DMS79 treated with DMSO at 0.1 percent for 48 hours (cell line): Measurements from ENCODE around the gene ZNF232.
"Not testable (repeated sequence)": the region's sequence is repeated elsewhere in the genome, so short reads cannot be mapped to it uniquely, and the experiment has no call there.

Source experiments
- DNase-seq: peaks from one replicate; lab custom pipeline; 2025; lab: John Stamatoyannopoulos, UW

ZNF232 gene

GRCh38 chr17:5097101-5097834 lies 14.4 kb downstream of the ZNF232 start:
- DNase-seq, result peak; percentile 82

GRCh38 chr17:5096731-5097100 lies 15.0 kb downstream of the ZNF232 start:
- no peak for DNase-seq

GRCh38 chr17:5092218-5093010 lies 19.3 kb downstream of the ZNF232 start:
- no peak for DNase-seq

DNA sequence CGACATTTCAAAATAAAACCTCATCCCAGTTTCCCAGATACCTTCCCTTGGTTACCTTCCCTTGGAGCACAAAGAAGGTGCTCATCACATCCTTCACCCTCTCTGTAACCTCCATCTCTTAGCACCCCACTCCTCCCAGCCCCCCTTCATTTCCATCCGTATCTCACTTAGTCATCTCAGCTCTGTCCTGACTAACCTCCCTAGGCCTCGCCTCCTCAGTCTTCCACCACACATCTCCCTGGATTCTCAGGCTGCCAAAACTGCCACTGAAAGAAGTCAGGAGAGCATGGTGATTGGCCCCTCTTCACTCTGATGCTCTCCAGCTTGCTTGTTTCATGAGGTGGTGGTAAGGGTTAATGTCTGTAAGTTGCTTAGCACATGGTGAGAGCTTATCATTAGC lies 31.1 kb downstream of the ZNF232 start:
- no peak for DNase-seq

DNA sequence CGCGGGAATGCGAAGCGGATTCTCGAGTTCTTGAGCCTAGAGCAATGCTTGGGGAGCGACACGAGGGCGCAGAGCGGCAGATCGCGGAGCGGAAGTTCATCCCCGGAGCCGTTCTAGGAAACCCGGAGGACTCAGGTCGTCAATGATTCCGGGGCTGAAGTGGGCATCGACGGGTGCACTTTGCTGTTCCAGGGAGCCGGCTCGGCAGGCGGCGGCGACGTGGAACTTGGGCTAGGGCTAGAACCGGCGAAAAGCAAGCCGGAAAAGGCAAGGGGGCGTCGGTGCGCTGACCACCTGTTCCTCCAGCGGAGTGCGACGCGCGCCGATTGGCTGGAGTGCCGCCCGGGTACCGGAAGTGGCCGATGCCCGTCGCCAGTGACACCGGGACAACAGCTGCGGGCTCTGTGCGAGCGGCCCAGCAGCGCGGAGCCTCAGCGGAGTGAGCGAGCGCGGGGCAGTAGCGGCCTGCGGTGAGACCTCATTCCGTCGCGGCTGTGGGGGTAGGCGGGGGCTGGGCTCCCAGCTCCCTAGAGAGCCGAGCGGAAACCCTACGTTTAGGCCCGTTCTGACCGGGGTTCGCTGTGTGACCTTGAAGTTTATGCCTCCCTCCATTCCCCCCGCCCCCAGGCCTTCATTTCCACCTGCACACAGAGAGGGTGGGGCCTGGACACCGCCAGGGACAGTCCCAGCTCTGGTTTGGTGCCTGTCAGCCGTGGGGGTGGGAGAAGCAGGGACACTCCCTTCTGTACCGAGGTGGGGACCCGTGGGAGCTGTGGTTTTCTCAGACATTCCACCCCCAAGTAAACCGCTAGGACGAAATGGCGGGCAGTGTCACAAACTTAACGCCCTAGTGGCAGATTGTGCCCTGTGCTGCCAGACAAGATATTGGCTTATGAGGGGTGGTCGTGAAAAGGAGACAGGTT lies 33.3 kb downstream of the ZNF232 start, which contains the start of gene ZFP3:
Gene ZFP3 (plus strand): TSS at position 362 of the 923 bp plus-strand sequence. CDS start 13,038 bp downstream, outside the sequence.
- peak; percentile 96 for DNase-seq

- DNase-seq, result no peak
Observed at GRCh38 chr17:5077781-5078105, 33.9 kb downstream of the ZNF232 start.

DNA sequence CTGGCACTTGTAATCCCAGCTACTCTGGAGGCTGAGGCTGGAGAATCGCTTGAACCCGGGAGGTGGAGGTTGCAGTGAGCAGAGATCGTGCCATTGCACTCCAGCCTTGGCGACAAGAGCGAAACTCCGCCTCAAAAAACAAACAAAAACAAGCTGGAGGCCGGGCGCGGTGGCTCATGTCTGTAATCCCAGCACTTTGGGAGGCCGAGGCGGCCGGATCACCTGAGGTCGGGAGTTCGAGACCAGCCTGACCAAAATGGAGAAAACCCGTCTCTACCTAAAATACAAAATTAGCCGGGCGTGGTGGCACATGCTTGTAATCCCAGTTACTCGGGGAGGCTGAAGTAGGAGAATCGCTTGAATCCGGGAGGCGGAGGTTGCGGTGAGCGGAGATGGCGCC lies 34.4 kb downstream of the ZNF232 start:
- DNase-seq, result not testable (repeated sequence)

GRCh38 chr17:5075472-5075871 lies 36.2 kb downstream of the ZNF232 start:
- not testable (repeated sequence) for DNase-seq

GRCh38 chr17:5069724-5070123 lies 42.0 kb downstream of the ZNF232 start:
- no peak for DNase-seq

DNA sequence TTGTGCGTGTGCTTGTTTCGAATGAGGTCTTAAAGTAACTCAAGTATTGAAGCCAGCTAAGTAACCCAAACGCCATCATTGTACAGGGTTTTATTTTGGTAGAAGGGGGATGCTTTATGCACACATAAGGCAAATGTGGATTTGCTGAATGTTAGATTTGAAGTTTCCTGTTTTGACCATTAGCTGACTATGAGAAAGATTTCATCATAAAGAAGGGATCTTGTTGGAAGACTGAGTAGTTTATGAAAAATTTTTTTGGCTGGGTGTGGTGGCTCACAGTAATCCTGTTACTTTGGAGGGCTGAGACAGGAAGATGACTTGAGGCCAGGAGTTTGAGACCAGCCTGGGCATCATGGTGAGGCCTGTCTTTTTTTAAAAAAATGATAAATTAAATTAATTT lies 43.4 kb downstream of the ZNF232 start:
- DNase-seq, result no peak

GRCh38 chr17:5065227-5065744 lies 46.4 kb downstream of the ZNF232 start:
- DNase-seq, result peak; percentile 47
